Upper lobe of right lung (tissue), 1 donor: Measurements from ENCODE around the gene GPS1. TPM values are rescaled to one million over a fixed set of nuclear protein-coding genes. Genes with fewer than 3 reads are reported as not detected.

Experiments used
- ATAC-seq: fragments of 200-7000 bp; cut with Tn5 transposase; one replicate; pipeline ENCODE4 v1.9.1; 2020; ENCODE audit warnings: mild to moderate bottlenecking, moderate library complexity
- DNase-seq: peaks from one replicate; pipeline ENCODE4 v3.0.0-alpha.2; 2020
- H3K27ac ChIP-seq: fragments of 200-600 bp; one replicate; pipeline ENCODE4 v1.8.0; 2022
- H3K27me3 ChIP-seq: fragments of 200-600 bp; one replicate; pipeline ENCODE4 v1.8.0; 2022; ENCODE audit warnings: mild to moderate bottlenecking
- H3K36me3 ChIP-seq: fragments of 200-600 bp; one replicate; pipeline ENCODE4 v1.8.0; 2022
- H3K4me1 ChIP-seq: fragments of 200-600 bp; one replicate; pipeline ENCODE4 v1.8.0; 2022
- H3K4me3 ChIP-seq: fragments of 200-600 bp; one replicate; pipeline ENCODE4 v1.8.0; 2022; ENCODE audit warnings: mild to moderate bottlenecking
- H3K9me3 ChIP-seq: fragments of 200-600 bp; one replicate; pipeline ENCODE4 v1.8.0; 2022
- CTCF ChIP-seq: fragments of 200-600 bp; IDR thresholded peaks from one replicate; pipeline ENCODE4 v1.8.0; 2022; ENCODE audit warnings: antibody characterized with exemption
- intact Hi-C: fragments of 100-400 bp; cut with DNase I; formaldehyde crosslinking; loops from one replicate; pipeline ENCODE4 v1.11.0; 2022
- total RNA-seq: library from RNA; stranded (reverse); fragmentation: NEBNext Ultra II Directional; extraction: Animal tissue kit (Norgen Biotek cat#: 25700); gene quantifications from one replicate; pipeline ENCODE4 v1.2.1, GENCODE V29; 2021
- donor health status: DM: no; HTN: yes; CAD: no; lungs with severe emphysema.

GPS1 gene
- total RNA-seq, 1 donor from 2014 or later = 78.0 TPM

GRCh38 chr17:82105882-82106687, 54.4 kb downstream of the GPS1 start:
- Histone ChIP-seq H3K27me3 (no peaks in the 10 kb centered on the region), H3K27ac (peak overlapping the region; percentile 90), H3K4me1 (peaks cover 44% of the 10 kb centered on the region), H3K4me3 (peak overlapping the region; percentile 41), H3K36me3 (no peaks in the 10 kb centered on the region), H3K9me3 (no peaks in the 10 kb centered on the region)
- DNase-seq (peak; percentile 91), ATAC-seq (peak; percentile 88)
- intact Hi-C loops = no loop called here
- peak; percentile 49 for TF ChIP-seq CTCF

- peak; percentile 14 for ATAC-seq
- intact Hi-C loops = no loop called here
Measured at GRCh38 chr17:82106688-82107305, 55.1 kb downstream of the GPS1 start.

More at GRCh38 chr17:82106688-82107305, 55.1 kb downstream of the GPS1 start:
- TF ChIP-seq CTCF = no peak
- H3K27me3 ChIP-seq = no peaks in the 10 kb centered on the region
- peaks cover 44% of the 10 kb centered on the region for H3K4me1 ChIP-seq
- H3K36me3 ChIP-seq = no peaks in the 10 kb centered on the region
- no peaks in the 10 kb centered on the region for H3K9me3 ChIP-seq
- peak overlapping the region; percentile 90 for H3K27ac ChIP-seq
- DNase-seq = peak; percentile 74
- H3K4me3 ChIP-seq = peak overlapping the region; percentile 41

Other genes with a start within 250 kb of the GPS1 start
- gene GCGR, start 247.7 kb upstream of the GPS1 start, total RNA-seq = not detected
- gene MCRIP1, start 218.6 kb upstream of the GPS1 start, total RNA-seq = 72.8 TPM
- gene PPP1R27, start 216.8 kb upstream of the GPS1 start, total RNA-seq = not detected
- 462 TPM for gene P4HB, start 191.4 kb upstream of the GPS1 start, total RNA-seq
- 386 TPM for gene ARHGDIA, start 180.6 kb upstream of the GPS1 start, total RNA-seq
- gene ALYREF, start 160.3 kb upstream of the GPS1 start, total RNA-seq = 39.4 TPM
- 91.0 TPM for gene ANAPC11, start 160.2 kb upstream of the GPS1 start, total RNA-seq
- 0.55 TPM for gene NPB, start 149.7 kb upstream of the GPS1 start, total RNA-seq
- 46.1 TPM for gene PCYT2, start 140.5 kb upstream of the GPS1 start, total RNA-seq
- gene SIRT7, start 133.7 kb upstream of the GPS1 start, total RNA-seq = 27.5 TPM
- gene MAFG, start 124.2 kb upstream of the GPS1 start, total RNA-seq = 35.9 TPM
- 19.0 TPM for gene PYCR1, start 114.6 kb upstream of the GPS1 start, total RNA-seq
- not detected for gene MYADML2, start 104.7 kb upstream of the GPS1 start, total RNA-seq
- 6.1 TPM for gene NOTUM, start 90.7 kb upstream of the GPS1 start, total RNA-seq
- 50.3 TPM for gene ASPSCR1, start 74.3 kb upstream of the GPS1 start, total RNA-seq
- 40.2 TPM for gene CENPX, start 29.0 kb upstream of the GPS1 start, total RNA-seq
- gene LRRC45, start 28.6 kb upstream of the GPS1 start, total RNA-seq = 12.2 TPM
- gene RAC3, start 20.2 kb upstream of the GPS1 start, total RNA-seq = 3.4 TPM
- 143 TPM for gene DCXR, start 14.2 kb upstream of the GPS1 start, total RNA-seq
- gene RFNG, start 87 bp upstream of the GPS1 start, total RNA-seq = 38.5 TPM
- gene DUS1L, start 13.9 kb downstream of the GPS1 start, total RNA-seq = 82.4 TPM
- gene FASN, start 46.3 kb downstream of the GPS1 start, total RNA-seq = 432 TPM
- 50.5 TPM for gene CCDC57, start 160.9 kb downstream of the GPS1 start, total RNA-seq
- gene SLC16A3, start 177.1 kb downstream of the GPS1 start, total RNA-seq = 77.5 TPM
- gene CSNK1D, start 221.8 kb downstream of the GPS1 start, total RNA-seq = 150 TPM